NOMO-1 treated with dmso at 0.1 percent for 144 hours (cell line): Measurements from ENCODE around the gene SNRNP48.

Source experiments
- DNase-seq: peaks from one replicate; lab custom pipeline; 2025; ENCODE audit not compliant: unreplicated experiment; lab: John Stamatoyannopoulos, UW

The SNRNP48 gene, protein sequence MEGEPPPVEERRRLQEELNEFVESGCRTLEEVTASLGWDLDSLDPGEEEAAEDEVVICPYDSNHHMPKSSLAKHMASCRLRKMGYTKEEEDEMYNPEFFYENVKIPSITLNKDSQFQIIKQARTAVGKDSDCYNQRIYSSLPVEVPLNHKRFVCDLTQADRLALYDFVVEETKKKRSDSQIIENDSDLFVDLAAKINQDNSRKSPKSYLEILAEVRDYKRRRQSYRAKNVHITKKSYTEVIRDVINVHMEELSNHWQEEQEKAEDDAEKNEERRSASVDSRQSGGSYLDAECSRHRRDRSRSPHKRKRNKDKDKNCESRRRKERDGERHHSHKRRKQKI

DNA sequence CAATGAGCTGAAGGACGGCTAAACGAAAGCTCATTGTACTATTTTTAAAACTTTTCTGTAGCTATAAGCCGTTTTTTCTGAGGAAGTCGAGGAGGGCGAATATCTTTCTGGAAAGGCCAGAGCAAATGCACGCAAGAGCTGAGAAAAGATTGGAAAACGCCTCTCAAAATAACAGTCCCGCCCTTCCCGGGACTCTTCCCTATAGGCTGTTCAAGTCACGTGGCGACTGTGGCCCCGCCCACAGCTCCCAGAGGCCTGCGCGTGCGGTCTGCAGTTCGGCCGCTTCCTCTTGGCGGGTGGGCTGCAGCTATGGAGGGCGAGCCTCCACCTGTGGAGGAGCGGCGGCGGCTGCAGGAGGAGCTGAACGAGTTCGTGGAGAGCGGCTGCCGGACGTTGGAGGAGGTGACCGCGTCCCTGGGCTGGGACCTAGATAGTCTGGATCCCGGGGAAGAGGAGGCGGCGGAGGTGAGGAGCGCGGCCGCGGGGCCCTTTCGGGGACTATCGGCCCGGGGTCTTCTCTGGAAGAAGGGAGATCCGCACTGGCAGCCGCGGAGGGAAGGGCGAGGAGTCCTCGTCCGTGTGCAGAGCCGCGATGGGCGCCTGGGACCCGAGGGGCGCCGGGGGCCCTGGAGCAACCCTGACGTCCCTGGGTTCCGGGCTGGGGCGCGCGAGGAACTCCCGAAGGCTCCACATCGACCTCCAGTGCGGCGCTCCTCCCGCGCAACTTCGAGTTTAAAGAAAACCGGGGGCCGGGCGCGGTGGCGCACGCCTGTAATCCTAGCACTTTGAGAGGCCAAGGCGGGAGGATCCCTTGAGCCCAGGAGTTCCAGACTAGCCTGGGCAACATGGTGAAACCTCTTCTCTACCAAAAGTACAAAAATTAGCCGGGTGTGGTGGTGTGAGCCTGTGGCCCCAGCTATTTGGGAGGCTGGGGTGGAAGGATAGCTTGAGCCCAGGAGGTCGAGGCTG, at the start of gene SNRNP48:
TSS of gene SNRNP48 (plus strand) at position 250 of the 969 bp plus-strand sequence. CDS start at position 310, 60 bp downstream.
- peak; percentile 89 for DNase-seq

DNA sequence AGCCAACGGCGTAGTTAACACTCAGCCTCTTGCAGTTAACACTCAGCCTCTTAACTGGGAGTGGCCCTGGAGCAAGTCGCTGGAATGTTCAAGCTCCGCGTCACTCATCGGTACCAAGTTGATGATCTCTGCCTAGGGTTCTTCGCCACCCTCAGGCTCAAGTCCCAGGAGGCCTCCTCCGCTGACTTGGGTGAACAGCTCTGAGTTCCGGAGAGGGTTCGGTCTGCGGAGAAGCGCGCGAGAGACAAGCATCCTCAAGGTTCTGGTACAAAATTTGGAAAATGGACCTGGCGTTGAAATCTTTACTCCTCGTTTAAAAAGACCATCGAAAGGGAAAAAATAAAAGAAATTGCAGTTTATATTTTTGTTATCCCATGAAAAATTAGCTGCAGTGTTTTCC, 49.4 kb upstream of the SNRNP48 start:
- DNase-seq = no peak

DNA sequence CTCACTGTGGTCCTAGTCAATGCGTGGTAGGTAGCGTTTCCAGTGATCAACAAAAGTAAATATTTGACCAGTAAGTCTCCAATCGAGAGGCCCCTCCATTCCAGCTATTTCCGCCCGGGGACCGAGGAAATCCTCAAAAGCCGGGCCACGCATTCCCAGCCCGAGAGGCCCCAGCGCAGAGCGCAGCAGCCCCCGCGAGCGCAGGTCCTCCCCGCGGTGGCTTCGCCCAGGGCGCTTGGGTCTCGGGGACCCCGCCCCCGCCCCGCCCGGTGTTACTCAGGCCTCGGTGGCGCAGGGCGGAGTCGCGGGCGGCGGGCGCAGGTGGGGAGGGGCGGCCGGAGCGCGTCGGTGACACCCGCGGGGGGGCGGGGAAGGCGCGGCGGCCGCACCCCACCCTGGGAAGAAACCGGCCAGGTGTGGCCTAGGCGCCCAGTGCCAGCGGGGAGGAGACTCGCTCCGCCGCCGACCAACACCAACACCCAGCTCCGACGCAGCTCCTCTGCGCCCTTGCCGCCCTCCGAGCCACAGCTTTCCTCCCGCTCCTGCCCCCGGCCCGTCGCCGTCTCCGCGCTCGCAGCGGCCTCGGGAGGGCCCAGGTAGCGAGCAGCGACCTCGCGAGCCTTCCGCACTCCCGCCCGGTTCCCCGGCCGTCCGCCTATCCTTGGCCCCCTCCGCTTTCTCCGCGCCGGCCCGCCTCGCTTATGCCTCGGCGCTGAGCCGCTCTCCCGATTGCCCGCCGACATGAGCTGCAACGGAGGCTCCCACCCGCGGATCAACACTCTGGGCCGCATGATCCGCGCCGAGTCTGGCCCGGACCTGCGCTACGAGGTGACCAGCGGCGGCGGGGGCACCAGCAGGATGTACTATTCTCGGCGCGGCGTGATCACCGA, 48.6 kb upstream of the SNRNP48 start, which contains the start of gene DSP:
TSS of gene DSP (plus strand) at position 497 of the 890 bp plus-strand sequence. CDS start at position 742, 245 bp downstream.
- no peak for DNase-seq

DNA sequence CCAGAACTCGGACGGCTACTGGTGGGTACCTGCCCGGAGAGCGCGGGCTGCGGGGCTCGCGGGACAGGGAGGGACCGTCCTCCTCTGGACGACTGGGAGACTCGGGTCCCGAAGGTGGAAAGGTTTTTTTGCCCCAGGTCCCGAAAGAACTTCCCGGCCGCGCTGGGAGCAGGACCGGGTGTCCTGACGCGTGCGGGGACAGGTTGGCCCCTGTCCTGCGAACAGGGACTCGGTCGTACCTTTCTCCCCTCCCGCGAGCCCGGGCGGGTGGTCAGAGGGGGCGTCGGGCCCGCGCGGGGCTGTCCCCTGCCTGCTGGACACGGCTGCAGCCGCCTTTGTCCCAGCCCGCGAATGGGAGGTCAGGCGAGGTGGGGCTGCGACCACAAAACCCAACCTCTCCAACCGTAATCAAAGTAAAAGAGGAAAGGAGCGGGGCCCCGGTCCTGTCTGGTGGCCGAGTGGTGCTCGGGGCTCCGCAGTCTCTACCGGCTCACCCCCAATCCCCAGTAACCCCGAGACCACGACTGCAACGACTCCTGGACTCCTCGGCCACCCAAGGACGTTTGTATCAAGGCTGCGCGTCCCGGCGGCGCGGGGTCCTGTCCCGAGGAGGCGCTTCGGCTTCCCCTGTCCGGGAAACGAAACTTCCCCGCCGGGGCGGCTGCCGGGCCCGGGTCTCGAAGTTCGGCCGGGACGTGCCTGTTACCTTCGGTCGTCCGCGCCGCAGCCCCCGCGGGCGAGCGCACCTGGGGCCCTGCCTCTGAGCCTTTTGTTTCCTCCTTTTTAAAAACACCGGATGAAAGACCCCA, 47.7 kb upstream of the SNRNP48 start:
- no peak for DNase-seq

DNA sequence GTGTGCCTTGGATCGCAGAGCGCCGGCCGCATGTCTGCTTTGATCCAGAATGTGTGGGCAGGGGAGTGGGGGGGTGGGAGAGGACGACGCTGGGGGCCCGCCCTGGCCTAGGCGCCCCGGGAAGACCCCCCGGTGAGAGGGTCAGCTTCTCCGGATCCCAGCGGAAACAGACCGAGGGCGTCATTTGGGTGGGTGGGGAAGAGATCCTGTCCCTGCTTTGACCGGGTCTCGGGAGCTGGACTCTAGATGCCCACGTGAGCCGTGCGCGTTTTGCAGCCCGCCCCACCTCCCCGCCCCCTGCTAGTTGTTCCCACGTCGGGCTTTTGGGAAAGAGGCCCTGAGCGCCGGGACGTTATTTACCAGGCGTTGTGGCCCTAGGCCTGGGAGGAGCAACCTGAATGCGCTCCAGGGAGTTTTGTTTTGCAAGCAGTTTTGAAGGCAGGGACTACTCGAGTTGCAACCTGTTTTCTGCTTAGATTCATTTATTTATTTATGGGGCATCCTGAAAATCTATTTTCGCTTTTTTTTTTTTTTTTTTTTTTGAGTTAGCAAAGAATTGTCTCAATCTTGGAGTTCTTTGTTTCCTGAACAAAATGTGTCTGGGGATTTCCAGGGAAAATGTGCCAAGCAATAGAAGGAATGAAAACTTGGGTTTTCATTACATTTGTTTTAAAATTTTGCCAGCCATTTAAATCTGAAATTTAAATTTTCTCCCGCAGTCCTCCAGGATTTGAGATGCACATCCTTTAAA, 46.9 kb upstream of the SNRNP48 start:
- no peak for DNase-seq

DNA sequence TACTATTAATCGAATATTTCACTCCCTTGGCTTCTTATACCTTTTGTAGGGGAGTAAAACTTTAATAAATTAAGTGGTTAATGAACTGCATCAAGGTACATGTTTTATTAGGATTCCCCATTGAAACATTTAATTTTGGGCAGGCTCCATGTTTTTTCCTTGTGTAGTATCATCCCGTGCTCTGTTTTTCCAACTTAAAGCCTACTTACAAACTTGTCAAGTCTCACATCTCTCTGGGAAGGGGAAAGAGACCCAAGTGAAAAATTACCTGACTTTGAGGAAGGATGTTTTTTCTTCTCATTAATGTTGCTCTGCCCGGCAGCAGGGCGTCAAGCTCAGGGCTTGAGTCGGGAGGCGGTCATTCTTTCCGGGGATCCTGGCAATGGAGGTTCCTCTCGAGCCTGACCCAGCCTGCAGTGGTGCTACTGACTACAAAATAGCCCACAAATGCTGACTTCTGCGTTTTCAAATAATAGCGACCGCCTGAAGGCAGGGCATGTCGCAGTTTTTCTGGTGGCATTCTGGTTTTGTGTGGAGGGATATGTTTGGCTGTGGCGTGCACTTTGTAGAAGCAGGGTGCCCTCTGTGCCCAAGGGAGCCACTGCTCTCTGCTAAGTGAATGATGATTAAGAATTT, 46.1 kb upstream of the SNRNP48 start:
- DNase-seq = no peak

DNA sequence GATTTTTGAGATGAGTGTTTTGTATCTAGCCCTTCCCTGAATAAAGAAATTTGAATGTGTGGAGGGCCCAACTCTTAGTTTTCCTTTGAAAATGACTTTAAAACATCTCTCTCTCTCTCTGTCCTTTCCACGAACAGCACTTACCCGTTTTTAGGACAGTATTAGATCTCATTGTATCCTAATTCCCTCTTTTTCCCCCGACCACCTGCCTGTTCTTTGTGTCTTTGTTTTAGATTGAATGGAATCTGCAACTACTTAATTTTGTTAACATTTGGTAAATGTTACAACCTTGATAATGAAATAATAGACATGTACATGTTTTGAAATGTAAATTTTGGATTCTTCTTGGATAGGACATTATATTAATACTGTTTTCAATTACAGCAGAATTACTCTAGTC, 45.4 kb upstream of the SNRNP48 start:
- no peak for DNase-seq

DNA sequence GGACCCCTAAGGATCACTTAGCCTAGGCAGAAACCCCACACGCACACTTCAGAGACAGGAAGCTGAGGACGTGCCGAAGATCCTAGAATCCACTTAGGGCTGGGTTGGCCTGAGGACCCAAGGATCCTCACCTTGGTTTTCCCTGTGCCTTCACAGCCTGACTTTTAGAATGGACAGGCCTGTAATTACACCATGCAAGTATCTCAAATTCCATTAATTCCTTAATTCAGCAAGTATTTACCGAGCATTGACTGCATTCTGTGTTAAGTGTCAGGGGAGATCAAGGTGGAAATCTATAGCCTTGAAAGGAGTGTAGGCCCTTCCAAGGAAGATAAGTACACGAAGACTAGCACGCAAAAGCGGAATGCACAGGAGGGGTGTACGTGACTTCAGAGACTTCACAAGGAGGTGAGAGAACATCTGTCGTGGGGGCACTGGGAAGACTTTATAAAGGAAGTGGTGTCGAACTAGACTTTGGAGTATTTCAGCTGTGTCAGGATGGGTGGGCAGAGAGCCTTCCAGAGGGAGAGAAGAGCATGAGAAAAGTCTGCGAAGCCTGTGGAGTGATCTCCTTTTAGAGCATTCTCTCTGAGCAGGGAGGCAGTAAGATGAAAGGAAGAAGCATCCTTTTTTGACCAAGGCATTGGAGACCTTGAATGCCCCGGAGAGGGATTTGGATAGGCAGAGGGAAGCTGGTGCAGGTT, 44.5 kb upstream of the SNRNP48 start:
- no peak for DNase-seq

DNA sequence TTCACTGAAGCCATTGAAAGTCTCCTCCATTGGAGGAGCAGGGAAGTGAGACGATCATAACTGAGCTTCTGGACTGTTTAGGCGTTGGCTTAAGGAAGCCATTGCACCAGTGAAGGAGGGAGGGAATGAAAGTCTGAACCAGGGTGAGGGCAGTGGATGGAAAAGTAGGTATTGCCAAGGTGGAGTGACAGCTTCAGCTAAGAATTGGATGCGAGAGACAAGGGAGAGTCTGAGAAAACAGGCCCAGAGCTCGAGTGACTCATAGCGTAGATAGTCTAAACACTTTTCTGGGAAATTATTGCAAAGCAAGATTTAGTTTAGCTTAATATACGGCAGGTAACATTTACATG, 44.0 kb upstream of the SNRNP48 start:
- DNase-seq = no peak

DNA sequence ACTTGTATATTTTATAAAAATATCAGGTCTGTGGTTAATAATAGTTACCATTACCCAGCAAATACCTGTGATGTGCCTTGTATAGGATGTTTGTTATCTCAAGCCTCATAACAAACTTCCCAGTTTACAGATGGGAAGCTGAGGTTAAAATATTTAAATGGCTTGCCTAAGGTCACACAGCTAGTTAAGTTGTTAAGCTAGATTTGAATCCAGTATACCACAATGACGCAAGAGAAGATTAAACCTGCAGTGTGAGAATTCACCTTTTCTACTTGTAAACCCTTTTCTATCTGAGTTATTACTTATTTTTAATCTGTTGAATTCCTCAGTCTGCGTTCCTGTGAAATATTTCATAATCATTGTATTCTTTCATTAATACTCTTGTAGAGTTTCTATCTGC, 43.6 kb upstream of the SNRNP48 start:
- no peak for DNase-seq

DNA sequence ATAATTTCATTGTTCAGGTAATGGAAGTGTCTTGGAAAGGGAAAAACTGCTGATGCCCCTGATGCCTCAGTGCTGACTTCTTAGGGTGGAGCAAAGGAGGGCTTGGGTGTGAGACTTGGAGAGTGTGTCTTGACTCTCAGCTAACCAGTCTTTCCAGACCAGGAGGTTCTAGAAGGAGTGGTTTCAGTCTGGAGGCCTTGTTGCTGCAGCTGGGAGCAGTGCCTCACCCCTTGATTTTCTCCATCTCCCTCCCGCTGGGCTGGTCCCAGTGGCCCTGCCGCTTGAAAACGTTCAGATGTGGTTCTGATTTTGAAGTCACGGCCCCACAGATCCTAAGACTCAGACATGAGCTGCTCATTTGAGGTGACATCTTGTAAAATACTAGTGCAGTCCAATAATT, 43.1 kb upstream of the SNRNP48 start:
- DNase-seq = no peak

DNA sequence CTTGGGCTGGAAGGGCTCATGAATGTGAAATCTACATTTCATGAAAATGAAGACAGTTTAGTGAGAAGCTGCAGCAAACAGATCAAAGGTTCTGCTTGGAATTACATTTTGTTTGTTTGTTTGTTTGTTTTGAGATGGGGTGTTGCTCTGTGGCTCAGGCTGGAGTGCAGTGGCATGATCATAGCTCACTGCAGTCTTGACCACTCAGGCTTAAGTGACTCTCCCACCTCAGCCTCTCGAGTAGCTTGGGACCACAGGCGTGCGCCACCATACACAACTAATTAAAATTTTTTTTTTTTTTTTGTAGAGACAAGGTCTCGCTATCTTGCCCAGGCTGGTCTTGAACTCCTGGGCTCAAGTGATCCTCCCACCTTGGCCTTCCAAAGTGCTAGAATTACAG, 42.7 kb upstream of the SNRNP48 start:
- DNase-seq = no peak

DNA sequence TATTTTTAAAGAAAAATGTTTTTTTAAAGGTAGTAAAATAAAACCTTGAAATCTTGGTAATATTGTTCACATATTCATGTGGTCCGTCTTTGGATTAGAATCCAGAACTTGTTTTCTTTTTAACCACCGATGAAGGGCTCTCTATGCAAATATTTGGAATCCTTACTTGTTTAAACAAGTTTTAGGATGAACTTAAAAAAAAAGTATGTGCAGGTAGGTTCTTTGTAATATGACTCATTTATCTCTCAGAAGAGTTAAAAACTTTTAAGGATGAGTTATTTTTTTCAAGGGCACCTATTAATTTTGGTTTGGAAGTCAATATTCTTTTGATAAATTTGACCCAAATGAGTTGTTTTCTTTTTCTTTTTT, 39.6 kb upstream of the SNRNP48 start:
- no peak for DNase-seq

DNA sequence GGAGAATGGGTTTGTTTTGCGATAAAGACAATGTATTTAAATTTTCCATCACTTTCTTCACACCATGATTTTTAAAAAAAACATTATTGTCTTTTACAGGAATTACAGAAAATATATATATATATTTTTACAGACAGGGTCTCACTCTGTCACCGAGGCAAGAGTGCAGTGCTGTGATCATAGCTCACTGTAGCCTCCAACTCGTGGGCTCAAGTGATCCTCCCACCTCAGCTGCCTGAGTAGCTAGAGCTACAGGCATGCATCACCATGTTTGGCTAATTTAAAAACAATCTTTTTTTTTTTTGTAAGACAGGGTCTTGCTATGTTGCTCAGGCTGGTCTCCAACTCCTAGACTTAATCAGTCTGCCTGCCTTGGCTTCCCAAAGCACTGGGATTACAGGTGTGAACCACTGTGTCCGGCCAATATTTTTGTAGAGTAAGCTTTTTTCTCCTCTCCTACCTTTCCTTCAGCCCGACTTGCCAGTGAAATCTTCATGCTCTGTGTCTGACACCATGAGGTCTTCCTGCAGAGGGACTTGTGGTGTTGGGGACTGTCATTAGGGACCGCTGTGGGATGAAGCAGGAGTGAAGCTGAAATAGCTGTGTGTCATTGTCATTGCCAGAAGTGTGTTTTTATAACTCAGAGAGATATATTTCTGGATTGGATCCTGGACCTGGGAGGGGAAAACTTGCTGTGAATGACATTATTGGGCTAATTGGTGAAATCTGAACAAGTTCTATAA, 35.3 kb upstream of the SNRNP48 start:
- no peak for DNase-seq

DNA sequence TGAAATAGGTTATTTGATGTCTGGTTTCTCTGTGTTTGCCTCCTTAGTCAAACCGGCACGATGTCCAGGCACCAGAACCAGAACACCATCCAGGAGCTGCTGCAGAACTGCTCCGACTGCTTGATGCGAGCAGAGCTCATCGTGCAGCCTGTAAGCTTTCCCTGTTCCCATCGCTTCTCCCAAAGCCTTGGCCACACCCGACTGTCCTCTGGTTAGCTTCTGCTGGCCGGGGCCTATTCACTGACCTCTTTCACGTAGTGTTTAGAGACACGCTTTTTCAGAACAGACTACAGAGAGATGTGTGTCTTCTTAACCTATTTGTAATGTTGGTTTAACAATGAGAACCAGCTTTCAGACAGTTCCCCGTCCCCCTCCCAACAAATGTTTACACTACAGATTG, 34.3 kb upstream of the SNRNP48 start:
- no peak for DNase-seq

DNA sequence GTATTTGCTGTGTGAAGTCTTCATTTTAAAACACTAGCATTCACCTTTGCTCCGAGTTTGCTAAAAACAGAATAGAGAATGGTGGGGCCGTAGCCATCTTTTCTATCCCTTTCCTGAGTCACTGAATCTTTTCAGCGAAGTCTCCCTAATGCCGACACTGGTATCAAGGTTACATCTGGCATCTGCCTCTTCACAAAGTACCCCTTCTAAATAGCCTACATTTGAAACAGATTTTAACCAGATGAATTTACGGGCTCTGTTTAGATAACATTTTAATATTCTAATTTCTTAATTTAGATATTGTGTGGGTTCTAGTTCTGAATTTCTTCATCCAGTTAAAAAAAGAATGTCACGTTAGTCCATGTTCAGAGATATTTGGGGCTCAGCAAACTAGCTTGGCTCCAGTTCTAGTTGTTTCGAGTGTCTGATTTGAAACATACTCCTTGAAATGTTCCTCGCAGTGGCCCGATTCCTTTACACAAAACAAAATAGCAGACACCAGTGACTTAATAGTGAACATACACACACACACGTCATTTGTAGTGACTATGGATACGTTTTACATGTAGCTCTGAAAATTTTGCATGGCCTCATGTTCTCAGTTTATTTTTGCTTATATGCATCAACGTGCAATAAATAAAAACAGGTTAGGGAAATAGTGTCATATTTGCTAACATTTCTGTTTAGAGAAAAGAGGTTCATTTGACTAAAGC, 33.4 kb upstream of the SNRNP48 start:
- no peak for DNase-seq

DNA sequence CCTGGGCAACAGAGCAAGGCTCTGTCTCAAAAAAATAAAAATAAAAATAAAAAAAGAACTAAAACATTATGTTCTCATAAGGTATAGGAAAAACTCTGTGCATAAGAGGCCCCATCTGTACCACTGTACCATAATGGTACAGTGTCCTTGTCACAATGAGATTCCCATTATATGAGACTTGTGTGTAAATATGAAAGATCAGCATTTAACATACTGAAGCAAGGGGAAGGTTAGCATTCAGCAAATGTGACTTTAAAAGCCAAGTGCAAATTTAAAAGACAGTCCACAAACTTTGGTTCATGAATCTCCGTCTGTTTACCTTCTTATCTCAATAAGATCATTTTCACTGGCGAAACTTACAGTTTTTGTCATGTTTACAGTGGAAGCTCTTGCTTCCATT, 32.3 kb upstream of the SNRNP48 start:
- DNase-seq = no peak
